ENCODE data around the gene FSTL4.

DNA sequence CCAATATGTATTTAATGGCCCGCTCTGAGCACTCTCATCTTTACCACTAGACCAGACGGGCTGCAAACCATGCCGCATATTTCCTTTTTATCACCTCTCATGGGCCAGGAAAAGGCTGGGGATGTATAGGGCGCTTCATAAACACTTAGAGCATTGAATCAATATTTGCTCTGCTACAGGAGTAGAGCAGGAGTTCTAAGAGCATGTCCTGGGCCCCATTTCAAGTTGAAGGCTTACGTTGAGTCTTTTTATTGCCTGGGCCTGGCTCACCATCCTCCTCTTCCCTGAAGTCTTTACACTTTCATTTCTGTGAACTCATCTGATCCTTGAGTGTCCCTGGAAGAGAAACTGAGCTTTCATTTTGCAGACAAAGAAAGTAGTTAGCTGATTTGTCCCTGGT, 112.4 kb downstream of the FSTL4 start:
- TF ChIP-seq EZH2 (IDR thresholded peaks at IDR 0.05; ENCODE audit: low read depth) = no peak
- TF ChIP-seq, protein P1, sequence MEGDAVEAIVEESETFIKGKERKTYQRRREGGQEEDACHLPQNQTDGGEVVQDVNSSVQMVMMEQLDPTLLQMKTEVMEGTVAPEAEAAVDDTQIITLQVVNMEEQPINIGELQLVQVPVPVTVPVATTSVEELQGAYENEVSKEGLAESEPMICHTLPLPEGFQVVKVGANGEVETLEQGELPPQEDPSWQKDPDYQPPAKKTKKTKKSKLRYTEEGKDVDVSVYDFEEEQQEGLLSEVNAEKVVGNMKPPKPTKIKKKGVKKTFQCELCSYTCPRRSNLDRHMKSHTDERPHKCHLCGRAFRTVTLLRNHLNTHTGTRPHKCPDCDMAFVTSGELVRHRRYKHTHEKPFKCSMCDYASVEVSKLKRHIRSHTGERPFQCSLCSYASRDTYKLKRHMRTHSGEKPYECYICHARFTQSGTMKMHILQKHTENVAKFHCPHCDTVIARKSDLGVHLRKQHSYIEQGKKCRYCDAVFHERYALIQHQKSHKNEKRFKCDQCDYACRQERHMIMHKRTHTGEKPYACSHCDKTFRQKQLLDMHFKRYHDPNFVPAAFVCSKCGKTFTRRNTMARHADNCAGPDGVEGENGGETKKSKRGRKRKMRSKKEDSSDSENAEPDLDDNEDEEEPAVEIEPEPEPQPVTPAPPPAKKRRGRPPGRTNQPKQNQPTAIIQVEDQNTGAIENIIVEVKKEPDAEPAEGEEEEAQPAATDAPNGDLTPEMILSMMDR (conservative IDR thresholded peaks at IDR 0.05) = no peak
